SK-N-SH treated with all-trans-retinoic acid at 6 μM for 48 hours (cell line): Measurements from ENCODE around the gene GK.
"Not testable (repeated sequence)": the region's sequence is repeated elsewhere in the genome, so short reads cannot be mapped to it uniquely, and the experiment has no call there.

ENCODE experiments used
- GLIS3 ChIP-seq: fragments of 250-450 bp; sonication (Bioruptor Pico); IDR thresholded peaks from 2 replicates; pipeline ENCODE4 v1.5.0; 2020; ENCODE audit warnings: mild to moderate bottlenecking, moderate library complexity
- TF ChIP-seq, protein P1 (sequence below): fragments of 250-450 bp; sonication (Bioruptor Pico); IDR thresholded peaks from 2 replicates; pipeline ENCODE4 v1.8.0; 2020; ENCODE audit warnings: mild to moderate bottlenecking, moderate library complexity, borderline replicate concordance

DNA sequence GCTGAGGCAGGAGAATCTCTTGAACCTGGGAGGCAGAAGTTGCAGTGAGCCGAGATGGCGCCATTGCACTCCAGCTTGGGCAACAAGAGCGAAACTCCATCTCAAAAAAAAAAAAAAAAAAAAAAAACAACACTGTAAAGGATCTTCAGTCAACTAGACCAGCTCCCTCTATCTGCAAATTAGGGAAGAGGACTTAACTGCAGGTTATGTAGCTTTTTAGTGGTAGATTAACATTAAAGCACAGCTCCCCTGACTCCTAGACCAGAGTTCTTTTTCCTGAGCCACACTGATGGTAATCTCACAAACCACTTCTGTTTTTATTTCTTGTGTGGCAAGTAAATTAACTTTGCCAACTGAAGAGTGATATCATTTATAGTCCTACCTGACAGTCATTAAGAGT is 18.0 kb downstream of the GK start:
- TF ChIP-seq GLIS3 (CRISPR knock-in tag), result not testable (repeated sequence)
- TF ChIP-seq, protein P1, sequence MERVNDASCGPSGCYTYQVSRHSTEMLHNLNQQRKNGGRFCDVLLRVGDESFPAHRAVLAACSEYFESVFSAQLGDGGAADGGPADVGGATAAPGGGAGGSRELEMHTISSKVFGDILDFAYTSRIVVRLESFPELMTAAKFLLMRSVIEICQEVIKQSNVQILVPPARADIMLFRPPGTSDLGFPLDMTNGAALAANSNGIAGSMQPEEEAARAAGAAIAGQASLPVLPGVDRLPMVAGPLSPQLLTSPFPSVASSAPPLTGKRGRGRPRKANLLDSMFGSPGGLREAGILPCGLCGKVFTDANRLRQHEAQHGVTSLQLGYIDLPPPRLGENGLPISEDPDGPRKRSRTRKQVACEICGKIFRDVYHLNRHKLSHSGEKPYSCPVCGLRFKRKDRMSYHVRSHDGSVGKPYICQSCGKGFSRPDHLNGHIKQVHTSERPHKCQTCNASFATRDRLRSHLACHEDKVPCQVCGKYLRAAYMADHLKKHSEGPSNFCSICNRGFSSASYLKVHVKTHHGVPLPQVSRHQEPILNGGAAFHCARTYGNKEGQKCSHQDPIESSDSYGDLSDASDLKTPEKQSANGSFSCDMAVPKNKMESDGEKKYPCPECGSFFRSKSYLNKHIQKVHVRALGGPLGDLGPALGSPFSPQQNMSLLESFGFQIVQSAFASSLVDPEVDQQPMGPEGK (CRISPR knock-in tag), result not testable (repeated sequence)
